ENCODE results near the gene C6. TPM values are rescaled to one million over a fixed set of nuclear protein-coding genes. Genes with fewer than 3 reads are reported as not detected.
A peak's percentile ranks its signal among the peaks of the same experiment; 100 is the strongest.

Gene C6
- polyA plus RNA-seq, 1 donor (not counting 4 experiments of a cell fraction or from before 2014, with no cell fraction given) = not detected

- peak; percentile 69 for FAIRE-seq
These were observed 33.0 kb upstream of the C6 start for GRCh38 chr5:41246376-41246775.

DNA sequence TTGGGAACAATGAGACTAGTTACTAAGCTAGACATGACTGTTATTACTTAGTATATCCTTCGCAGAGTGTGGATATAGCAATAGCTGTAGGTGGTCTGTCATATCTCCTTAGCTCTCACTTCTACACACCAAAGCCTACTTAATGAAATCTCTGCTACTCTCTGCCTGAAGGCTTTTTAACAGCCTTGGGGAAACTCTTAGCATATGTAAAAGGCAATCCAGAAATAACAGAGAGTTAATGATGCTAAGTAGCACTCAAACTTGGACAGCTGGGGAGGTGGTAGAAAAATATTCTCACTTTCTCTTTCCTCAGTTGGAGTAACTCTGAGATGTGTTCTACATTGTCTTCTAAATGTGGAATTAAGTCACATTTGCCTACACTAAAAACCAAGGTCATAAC is 30.2 kb upstream of the C6 start:
- dilution Hi-C loops (cut with MboI; ENCODE audit: extremely low pct_ligation_motif_present, low sequenced_read_pairs) = no loop called here
- no peaks in the 10 kb centered on the region for H3K9me1 ChIP-seq (ENCODE audit: control insufficient read depth, extremely low read depth, insufficient read depth, low read length)
- H3K36me3 ChIP-seq (ENCODE audit: control insufficient read depth in 2 of 2, extremely low read depth in 1 of 2, insufficient read depth in 2 of 2, low read length in 2 of 2) = no peaks in the 10 kb centered on the region
- no peak overlapping the region for H3K9ac ChIP-seq (ENCODE audit: control insufficient read depth, extremely low read depth, insufficient read depth, low read length)
- TF ChIP-seq EZH2 (IDR thresholded peaks at IDR 0.05; ENCODE audit: low read length) = no peak
- TF ChIP-seq CTCF (optimal IDR thresholded peaks at IDR 0.05 in 1 of 3, IDR thresholded peaks at IDR 0.05 in 1 of 3, conservative IDR thresholded peaks at IDR 0.05 in 1 of 3; ENCODE audit: extremely low read depth in 1 of 3, insufficient read depth in 2 of 3, low read length in 3 of 3) = no peak
- peaks cover 2% of the 10 kb centered on the region for H3K9me3 ChIP-seq (ENCODE audit: control insufficient read depth, low read depth, low read length)
- no peaks in the 10 kb centered on the region for H3K79me2 ChIP-seq (ENCODE audit: control insufficient read depth, insufficient read depth, low read length)
- H3K4me3 ChIP-seq (ENCODE audit: control insufficient read depth in 2 of 3, extremely low read depth in 1 of 3, insufficient read depth in 2 of 3, low read depth in 1 of 3, low read length in 3 of 3) = no peak overlapping the region
- H3K4me2 ChIP-seq (ENCODE audit: control insufficient read depth, extremely low read depth, insufficient read depth, low read depth, low read length) = no peak overlapping the region
- H3K27ac ChIP-seq (ENCODE audit: control insufficient read depth, insufficient read depth, low read length) = no peak overlapping the region
- H2AFZ ChIP-seq (ENCODE audit: control insufficient read depth, low read length) = no peak overlapping the region
- no peaks in the 10 kb centered on the region for H3K27me3 ChIP-seq (ENCODE audit: control insufficient read depth, extremely low read depth, insufficient read depth, low read length)
- no peak for DNase-seq (ENCODE audit: low read depth, low spot score)
- H4K20me1 ChIP-seq (ENCODE audit: control insufficient read depth, extremely low read depth, insufficient read depth, low read length) = no peaks in the 10 kb centered on the region
- H3K4me1 ChIP-seq (ENCODE audit: control insufficient read depth, extremely low read depth, insufficient read depth, low read length) = no peaks in the 10 kb centered on the region
- no peak for FAIRE-seq

More at GRCh38 chr5:41246376-41246775, 33.0 kb upstream of the C6 start:
- H3K4me2 ChIP-seq (ENCODE audit: control insufficient read depth, extremely low read depth, insufficient read depth, low read depth, low read length) = no peak overlapping the region
- no peaks in the 10 kb centered on the region for H3K9me1 ChIP-seq (ENCODE audit: control insufficient read depth, extremely low read depth, insufficient read depth, low read length)
- dilution Hi-C loops (cut with MboI; ENCODE audit: extremely low pct_ligation_motif_present, low sequenced_read_pairs) = no loop called here
- H3K9ac ChIP-seq (ENCODE audit: control insufficient read depth, extremely low read depth, insufficient read depth, low read length) = no peak overlapping the region
- no peak overlapping the region for H3K27ac ChIP-seq (ENCODE audit: control insufficient read depth, insufficient read depth, low read length)
- no peaks in the 10 kb centered on the region for H3K27me3 ChIP-seq (ENCODE audit: control insufficient read depth, extremely low read depth, insufficient read depth, low read length)
- no peaks in the 10 kb centered on the region for H4K20me1 ChIP-seq (ENCODE audit: control insufficient read depth, extremely low read depth, insufficient read depth, low read length)
- no peaks in the 10 kb centered on the region for H3K4me1 ChIP-seq (ENCODE audit: control insufficient read depth, extremely low read depth, insufficient read depth, low read length)
- DNase-seq (ENCODE audit: low read depth, low spot score) = peak; percentile 9
- H3K79me2 ChIP-seq (ENCODE audit: control insufficient read depth, insufficient read depth, low read length) = no peaks in the 10 kb centered on the region
- no peak overlapping the region for H2AFZ ChIP-seq (ENCODE audit: control insufficient read depth, low read length)
- H3K36me3 ChIP-seq (ENCODE audit: control insufficient read depth in 2 of 2, extremely low read depth in 1 of 2, insufficient read depth in 2 of 2, low read length in 2 of 2) = no peaks in the 10 kb centered on the region
- no peaks in the 10 kb centered on the region for H3K9me3 ChIP-seq (ENCODE audit: control insufficient read depth, low read depth, low read length)
- TF ChIP-seq CTCF (optimal IDR thresholded peaks at IDR 0.05 in 1 of 3, IDR thresholded peaks at IDR 0.05 in 1 of 3, conservative IDR thresholded peaks at IDR 0.05 in 1 of 3; ENCODE audit: extremely low read depth in 1 of 3, insufficient read depth in 2 of 3, low read length in 3 of 3) (no peak), EZH2 (IDR thresholded peaks at IDR 0.05; ENCODE audit: low read length) (no peak)
- H3K4me3 ChIP-seq (ENCODE audit: control insufficient read depth in 2 of 3, extremely low read depth in 1 of 3, insufficient read depth in 2 of 3, low read depth in 1 of 3, low read length in 3 of 3) = no peak overlapping the region

Measured in keratinocyte (primary cell).